Erythroblast (primary cell): ENCODE measurements around the gene DROSHA.

Experiments
- DNase-seq, 2 experiments: peaks; one replicate each; lab custom pipeline; 2025; lab: John Stamatoyannopoulos, UW
- GATA1 ChIP-seq: IDR thresholded peaks from 2 replicates; pipeline ENCODE4 v1.6.1; 2011; ENCODE audit warnings: low read depth, mild to moderate bottlenecking, control low read depth, low read length, moderate library complexity
- POLR2A ChIP-seq: IDR thresholded peaks from 2 replicates; pipeline ENCODE4 v1.6.1; 2011; ENCODE audit warnings: mild to moderate bottlenecking, low read length

Gene DROSHA

DNA sequence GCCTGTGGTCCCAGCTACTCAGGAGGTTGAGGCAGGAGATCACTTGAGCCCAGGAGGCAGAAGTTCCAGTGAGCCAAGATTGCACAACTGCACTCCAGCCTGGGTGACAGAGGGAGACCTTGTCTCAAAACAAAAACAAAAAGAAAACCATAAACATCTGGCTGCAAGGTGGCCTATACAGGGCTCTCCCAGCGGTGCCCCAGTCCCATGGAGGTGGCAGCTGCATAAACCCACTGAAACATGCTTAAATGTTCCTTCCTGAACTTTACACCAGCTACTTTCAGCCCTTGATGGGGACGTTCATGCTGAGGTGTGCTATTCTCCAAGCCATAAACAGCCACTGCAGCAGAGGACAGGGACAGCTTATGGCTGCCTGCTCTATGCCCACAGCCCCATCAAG lies 35.6 kb downstream of the DROSHA start:
- no peak for TF ChIP-seq POLR2A
- no peak for TF ChIP-seq GATA1
- DNase-seq: no peak

GRCh38 chr5:31495336-31495735 lies 36.6 kb downstream of the DROSHA start:
- no peak for DNase-seq
- no peak for TF ChIP-seq GATA1
- TF ChIP-seq POLR2A: no peak

GRCh38 chr5:31492869-31493268 lies 39.0 kb downstream of the DROSHA start:
- no peak for TF ChIP-seq GATA1
- TF ChIP-seq POLR2A: no peak
- DNase-seq: no peak

GRCh38 chr5:31487506-31487905 lies 44.4 kb downstream of the DROSHA start:
- peak in 1 of 2 experiments; percentile 7 for DNase-seq
- TF ChIP-seq POLR2A (no peak), GATA1 (no peak)

DNA sequence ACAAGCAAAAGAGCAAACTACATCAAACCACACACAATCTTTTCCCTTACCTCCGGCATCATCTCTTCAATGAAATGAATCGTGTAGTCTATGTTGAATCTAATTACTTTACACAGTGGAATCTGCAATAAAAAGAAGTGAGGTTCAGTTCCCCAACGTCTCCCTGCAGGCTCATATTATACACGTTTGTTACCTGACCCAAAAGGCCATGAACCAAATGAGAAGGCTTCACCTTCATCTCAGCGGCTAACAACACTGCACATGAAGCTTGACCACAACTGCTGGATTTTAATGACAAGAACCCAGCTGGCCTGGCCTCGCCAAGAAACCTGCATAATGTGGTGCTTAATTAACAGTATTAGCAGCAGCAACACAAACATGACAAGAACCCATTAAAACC lies 45.5 kb downstream of the DROSHA start:
- TF ChIP-seq GATA1: no peak
- no peak for TF ChIP-seq POLR2A
- no peak for DNase-seq

DNA sequence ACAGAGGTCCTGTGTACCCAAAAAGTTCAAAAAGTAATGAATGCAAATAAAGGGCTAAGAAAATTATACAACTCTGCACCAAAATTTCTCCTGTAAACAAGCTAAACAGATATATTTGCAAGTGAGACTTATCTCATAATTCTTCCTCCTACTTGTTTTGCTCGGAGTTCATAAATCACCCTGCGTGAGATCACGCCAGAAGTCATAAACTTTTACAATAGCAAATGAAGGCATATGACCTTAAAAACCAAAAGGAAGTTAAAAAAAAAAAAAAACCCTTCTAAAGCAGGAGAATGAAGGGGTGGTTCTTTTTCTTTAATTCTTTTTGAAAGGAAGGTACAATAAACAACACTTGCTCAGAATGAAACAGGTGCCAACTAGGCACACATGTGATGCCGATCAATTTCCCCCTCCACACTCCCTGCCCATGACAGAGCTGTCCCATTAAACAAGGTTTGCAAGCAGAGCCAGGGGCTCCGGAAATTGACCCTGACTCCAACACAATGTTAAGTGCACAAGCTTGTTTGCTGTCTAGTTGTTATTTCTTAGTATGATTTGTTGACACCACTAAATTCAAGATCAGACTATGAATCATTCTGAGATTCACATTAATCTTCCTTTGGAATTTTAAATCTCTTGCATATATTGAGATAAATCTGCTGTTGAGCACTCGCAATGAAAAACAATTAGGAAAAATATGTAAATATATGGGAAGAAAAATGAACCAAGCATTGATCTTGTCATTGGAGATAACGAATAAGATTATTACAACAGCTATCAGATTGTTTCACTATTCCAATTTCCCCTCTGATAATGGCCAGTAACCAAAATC lies 46.3 kb downstream of the DROSHA start:
- DNase-seq: no peak
- TF ChIP-seq POLR2A (no peak), GATA1 (no peak)

- DNase-seq: no peak
- no peak for TF ChIP-seq GATA1
- no peak for TF ChIP-seq POLR2A
Observed at GRCh38 chr5:31481531-31482165, 50.2 kb downstream of the DROSHA start.

DNA sequence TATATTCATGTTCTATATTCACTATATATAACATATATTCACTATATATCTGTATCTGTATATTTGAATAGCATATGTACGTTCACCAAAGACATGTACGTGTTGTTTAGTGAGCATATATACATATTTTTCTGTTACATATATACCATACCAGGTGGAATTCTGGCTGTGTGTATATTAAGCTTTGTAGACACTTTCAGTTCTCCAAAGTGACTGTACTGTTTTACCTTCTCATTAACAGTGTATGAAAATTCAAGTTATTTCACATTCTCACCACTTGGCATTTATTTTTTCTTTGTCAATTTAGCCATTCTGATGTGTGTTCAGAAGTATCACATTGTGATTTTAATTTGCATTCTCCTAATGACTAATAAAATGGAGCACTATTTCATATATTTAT lies 52.2 kb downstream of the DROSHA start:
- TF ChIP-seq GATA1 (no peak), POLR2A (no peak)
- DNase-seq: no peak

DNA sequence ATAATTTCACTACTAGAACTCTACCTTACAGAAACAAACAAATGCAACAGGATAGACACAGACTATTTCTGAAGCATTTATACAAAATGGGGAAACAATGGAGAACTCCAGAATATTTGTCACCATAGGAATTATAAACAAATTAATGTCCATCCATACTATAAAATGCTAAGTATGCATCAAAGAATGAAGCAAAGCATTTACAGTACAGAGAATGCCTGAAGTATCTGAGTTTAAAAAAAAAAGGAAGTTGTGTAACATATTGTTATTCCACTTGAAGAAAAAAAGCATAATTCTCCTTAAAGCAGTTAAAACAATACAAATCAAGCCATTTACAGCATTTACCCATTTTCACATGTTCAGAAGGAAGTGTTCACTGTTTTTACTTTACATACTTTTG lies 53.0 kb downstream of the DROSHA start:
- DNase-seq: no peak
- TF ChIP-seq POLR2A: no peak
- TF ChIP-seq GATA1: no peak

GRCh38 chr5:31477971-31478370 lies 53.9 kb downstream of the DROSHA start:
- DNase-seq: no peak
- TF ChIP-seq GATA1: no peak
- TF ChIP-seq POLR2A: no peak

DNA sequence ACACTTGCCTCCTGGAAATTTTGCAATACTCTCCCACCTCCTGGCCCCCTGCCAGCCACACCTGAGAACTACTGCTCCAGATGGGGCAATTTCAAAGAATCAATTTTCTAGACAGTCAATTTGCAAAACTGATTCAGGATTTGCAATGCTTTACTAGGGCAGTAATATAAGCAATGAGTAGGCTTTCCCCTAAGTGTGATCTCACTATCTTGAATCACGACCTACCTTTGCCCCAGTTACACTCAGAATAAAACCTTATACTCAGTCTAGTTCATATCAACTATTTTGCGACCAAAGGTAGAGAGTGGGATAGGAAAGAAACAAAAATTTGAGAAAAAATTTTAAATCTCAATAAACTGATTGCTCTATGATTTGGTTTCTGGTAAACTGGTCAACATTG lies 54.4 kb downstream of the DROSHA start:
- no peak for TF ChIP-seq POLR2A
- TF ChIP-seq GATA1: no peak
- no peak for DNase-seq

- DNase-seq: no peak
Observed at GRCh38 chr5:31476738-31477141, 55.2 kb downstream of the DROSHA start.

GRCh38 chr5:31471916-31472315 lies 60.0 kb downstream of the DROSHA start:
- peak in 1 of 2 experiments; percentile 10 for DNase-seq
- TF ChIP-seq GATA1 (no peak), POLR2A (no peak)

More at GRCh38 chr5:31476738-31477141, 55.2 kb downstream of the DROSHA start:
- TF ChIP-seq GATA1: no peak
- TF ChIP-seq POLR2A: no peak

- TF ChIP-seq GATA1 (no peak), POLR2A (no peak)
- DNase-seq: peak in 1 of 2 experiments; percentile 45
Observed at GRCh38 chr5:31471040-31471439, 60.9 kb downstream of the DROSHA start.
